GM18505 (cell line): ENCODE data around the gene FRMD4B.

ENCODE experiments used
- ATAC-seq: cut with Tn5 transposase; IDR thresholded peaks from one replicate; pipeline ENCODE4 v1.9.1; 2021; ENCODE audit not compliant: unreplicated experiment
- POLR2A ChIP-seq: IDR thresholded peaks from 4 replicates; pipeline ENCODE4 v1.6.1; 2011; ENCODE audit warnings: borderline replicate concordance; ENCODE audit not compliant: insufficient read depth, insufficient read length; ENCODE audit errors: extremely low read depth

Gene FRMD4B

GRCh38 chr3:69385723-69386555, at the start of gene FRMD4B:
Gene FRMD4B, minus strand, starts transcription at chr3:69386088. Its CDS starts 99 bp downstream, at chr3:69385989.
- TF ChIP-seq POLR2A: no peak
- no peak for ATAC-seq

- TF ChIP-seq POLR2A: no peak
- ATAC-seq: no peak
Observed at GRCh38 chr3:69433969-69434325, 48.1 kb upstream of the FRMD4B start.

- TF ChIP-seq POLR2A: no peak
Observed at GRCh38 chr3:69433121-69433968, 47.5 kb upstream of the FRMD4B start.

GRCh38 chr3:69428657-69429255, 42.9 kb upstream of the FRMD4B start:
- TF ChIP-seq POLR2A: no peak
- ATAC-seq: no peak

More at GRCh38 chr3:69433121-69433968, 47.5 kb upstream of the FRMD4B start:
- no peak for ATAC-seq

- no peak for TF ChIP-seq POLR2A
Observed at GRCh38 chr3:69426967-69427304, 41.0 kb upstream of the FRMD4B start.

GRCh38 chr3:69426291-69426966, 40.5 kb upstream of the FRMD4B start:
- TF ChIP-seq POLR2A: no peak
- ATAC-seq: no peak

More at GRCh38 chr3:69426967-69427304, 41.0 kb upstream of the FRMD4B start:
- no peak for ATAC-seq

GRCh38 chr3:69425249-69425648, 39.4 kb upstream of the FRMD4B start:
- ATAC-seq: peak; percentile 86
- TF ChIP-seq POLR2A: no peak

- ATAC-seq: no peak
- TF ChIP-seq POLR2A: no peak
Observed at GRCh38 chr3:69423463-69424155, 37.7 kb upstream of the FRMD4B start.

- ATAC-seq: no peak
- TF ChIP-seq POLR2A: no peak
Observed at GRCh38 chr3:69422751-69423150, 36.9 kb upstream of the FRMD4B start.

- ATAC-seq: no peak
- TF ChIP-seq POLR2A: no peak
Observed at GRCh38 chr3:69420781-69421520, 35.1 kb upstream of the FRMD4B start.

GRCh38 chr3:69419276-69419675, 33.4 kb upstream of the FRMD4B start:
- TF ChIP-seq POLR2A: no peak
- ATAC-seq: no peak
